T-helper 22 cell (primary cell): ENCODE results near the gene RPN1.
"Not testable (repeated sequence)": the region's sequence is repeated elsewhere in the genome, so short reads cannot be mapped to it uniquely, and the experiment has no call there.

Source experiments
- DNase-seq: peaks from one replicate; pipeline ENCODE4 v3.0.0-alpha.2; 2020; ENCODE audit warnings: low read depth

RPN1 gene

GRCh38 chr3:128650096-128651050 lies at the start of gene RPN1:
Gene RPN1, minus strand, starts transcription at chr3:128650818. Its CDS starts 18 bp downstream, at chr3:128650800.
- DNase-seq, result peak; percentile 95

DNA sequence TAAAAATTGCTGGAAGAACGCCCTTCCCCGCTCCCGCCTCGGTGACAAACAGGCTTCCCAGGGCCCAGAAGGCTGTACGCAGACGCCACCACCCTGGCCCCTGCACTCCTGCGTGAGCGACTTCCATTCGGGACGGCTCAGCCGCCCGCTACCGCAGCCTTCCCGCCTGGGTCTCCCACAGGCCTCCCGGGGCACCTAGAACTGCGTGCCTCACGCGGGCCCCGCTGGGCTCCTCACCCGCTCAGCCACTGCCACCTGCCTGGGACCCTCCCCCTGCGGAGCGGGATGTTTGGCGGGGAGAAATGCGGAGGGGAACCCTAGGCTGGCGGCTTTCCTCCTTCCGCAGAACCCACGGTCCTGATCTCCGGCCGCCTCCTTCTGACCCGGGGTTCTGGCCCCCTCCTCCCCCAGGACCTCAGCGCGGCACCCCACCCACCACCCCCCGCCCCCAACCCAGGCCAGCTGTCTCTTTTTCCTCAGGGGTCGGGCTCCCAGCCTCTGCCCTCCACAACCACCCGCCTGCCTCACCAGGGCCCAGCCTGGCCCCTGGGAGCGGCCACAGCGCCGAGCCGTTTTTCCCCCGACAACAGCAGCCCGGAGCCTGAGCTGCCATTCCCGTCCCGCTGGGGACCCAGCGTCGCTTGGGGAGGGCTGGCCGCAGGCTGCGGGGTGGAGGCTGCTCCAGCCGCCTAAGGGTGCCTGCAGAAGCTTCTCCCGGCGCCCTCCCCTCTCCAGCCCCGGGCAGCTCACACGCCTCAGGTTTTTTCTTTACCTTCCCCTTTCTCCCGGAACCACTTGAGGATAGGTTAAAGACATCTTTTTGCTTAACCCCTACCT lies 47.8 kb upstream of the RPN1 start:
- no peak for DNase-seq

DNA sequence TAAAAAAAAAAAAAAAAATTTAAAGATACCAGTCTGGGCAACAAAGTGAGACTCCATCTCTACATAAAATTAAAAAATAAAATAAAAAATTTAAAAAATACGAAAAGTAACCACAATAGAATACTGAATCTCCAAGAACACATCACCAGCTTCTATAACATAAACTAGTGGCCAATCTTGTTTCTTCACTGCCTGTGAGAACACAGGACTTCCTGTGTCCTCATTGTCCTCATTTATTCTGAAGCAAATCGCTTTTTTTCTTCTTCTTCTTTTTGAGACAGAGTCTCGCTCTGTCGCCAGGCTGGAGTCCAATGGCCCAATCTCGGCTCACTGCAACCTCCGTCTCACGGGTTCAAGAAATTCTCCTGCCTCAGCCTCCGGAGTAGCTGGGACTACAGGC lies 46.7 kb upstream of the RPN1 start:
- no peak for DNase-seq

- DNase-seq, result no peak
These were observed 43.1 kb upstream of the RPN1 start for GRCh38 chr3:128693696-128694095.

GRCh38 chr3:128689060-128689459 lies 38.4 kb upstream of the RPN1 start:
- DNase-seq, result no peak

DNA sequence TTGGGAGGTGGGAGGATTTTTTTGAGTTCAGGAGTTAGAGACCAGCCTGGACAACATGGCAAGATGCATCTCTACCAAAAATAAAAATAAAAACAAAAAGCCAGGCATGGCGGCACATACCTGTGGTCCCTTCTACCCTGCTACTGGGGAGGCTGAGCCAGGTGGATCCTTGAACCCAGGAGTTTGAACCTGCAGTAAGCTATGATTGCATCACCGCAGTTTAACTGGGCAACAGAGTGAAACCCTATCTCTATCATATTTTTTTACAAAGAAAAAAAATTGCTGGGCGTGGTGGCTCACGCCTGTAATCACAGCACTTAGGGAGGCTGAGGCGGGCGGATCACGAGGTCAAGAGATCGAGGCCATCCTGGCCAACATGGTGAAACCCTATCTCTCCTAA lies 35.8 kb upstream of the RPN1 start:
- DNase-seq, result no peak

GRCh38 chr3:128684986-128685726 lies 34.5 kb upstream of the RPN1 start:
- no peak for DNase-seq

- DNase-seq, result no peak
These were observed 33.3 kb upstream of the RPN1 start for GRCh38 chr3:128683957-128684356.

- no peak for DNase-seq
These were observed 30.8 kb upstream of the RPN1 start for GRCh38 chr3:128681369-128681829.

GRCh38 chr3:128680603-128681368 lies 30.2 kb upstream of the RPN1 start:
- peak; percentile 92 for DNase-seq

- DNase-seq, result no peak
These were observed 28.7 kb upstream of the RPN1 start for GRCh38 chr3:128679338-128679737.

DNA sequence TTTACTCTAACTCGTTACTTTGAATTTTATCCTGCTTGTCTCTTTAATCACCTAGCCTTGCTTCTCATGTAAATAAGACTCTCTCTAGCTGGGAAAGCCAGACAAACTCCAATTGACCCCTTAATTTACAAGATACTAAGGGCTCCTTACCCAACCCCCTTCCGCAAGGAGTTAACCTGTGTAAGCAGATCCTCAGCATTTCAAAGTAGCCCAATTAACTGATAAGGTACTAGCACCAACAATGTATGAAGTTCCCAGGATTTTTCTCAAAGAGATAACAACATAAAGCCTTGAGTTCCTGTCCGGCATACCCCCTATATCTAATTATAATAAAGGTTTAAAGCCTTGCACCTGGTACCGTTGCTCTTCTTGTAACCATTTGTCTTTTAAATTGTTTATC lies 25.2 kb upstream of the RPN1 start:
- not testable (repeated sequence) for DNase-seq

DNA sequence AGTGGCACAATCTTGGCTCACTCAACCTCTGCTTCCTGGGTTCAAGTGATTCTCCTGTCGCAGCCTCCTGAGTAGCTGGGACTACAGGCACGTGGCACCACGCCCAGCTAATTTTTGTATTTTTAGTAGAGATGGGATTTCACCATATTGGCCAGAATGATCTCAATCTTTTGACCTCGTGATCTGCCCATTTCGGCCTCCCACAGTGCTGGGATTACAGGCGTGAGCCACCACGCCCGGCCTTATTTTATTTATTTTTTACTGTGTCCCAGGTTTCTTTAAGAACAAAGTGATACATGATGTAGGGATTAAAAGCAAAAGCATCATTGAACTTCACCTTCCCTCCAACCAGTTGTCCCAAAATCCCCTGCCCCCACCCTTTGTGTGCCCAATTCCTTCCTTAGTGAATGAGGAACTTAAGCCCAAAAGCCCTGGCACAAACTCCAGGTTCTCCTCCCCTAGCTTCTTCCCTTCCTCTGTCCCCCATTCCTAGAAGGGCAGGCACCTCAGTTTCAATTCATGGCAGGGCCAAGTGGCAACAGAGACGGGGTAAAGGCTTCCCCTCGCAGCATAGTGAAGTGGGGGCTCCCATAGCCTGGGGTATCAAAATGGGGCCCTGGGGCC lies 23.7 kb upstream of the RPN1 start:
- no peak for DNase-seq

DNA sequence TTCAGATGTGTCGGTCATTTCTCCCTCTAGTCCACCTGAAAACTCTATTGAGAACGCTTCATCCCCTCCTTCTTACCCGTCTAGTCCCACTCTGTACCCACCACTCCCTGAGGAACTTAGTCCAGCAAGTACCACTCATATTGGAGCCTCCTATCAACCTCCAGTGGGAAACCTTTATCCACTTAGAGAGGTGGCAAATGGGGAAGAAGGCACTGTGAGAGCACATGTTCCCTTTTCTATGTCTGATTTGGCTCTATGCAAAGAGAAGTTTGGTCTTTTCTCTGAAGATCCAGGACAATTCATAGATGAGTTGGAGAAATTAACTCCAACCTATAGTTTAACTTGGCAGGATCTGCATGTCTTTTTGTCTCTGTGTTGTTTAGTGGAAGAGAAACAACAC lies 17.0 kb upstream of the RPN1 start:
- no peak for DNase-seq

- no peak for DNase-seq
These were observed 14.9 kb upstream of the RPN1 start for GRCh38 chr3:128665362-128666021.

DNA sequence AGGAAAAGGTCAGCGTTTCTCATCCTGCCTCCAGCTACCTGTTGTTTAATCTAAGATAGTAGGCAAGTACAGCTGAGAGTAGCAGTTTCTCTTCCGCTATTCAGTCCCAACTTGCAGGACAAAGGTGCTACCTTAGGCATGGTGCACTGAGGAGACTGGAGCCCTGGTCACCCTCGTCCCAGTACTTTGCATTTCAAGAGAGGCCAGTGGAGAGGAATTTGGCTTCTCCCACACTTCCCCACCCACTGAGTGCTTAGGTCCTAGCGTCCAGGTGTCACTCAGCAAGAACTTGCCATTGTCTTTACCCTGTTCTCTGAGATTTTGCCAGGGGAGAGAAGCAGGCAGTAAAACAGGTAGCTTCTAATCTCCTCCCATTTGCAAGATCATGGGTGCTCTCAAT lies 12.5 kb upstream of the RPN1 start:
- no peak for DNase-seq

- DNase-seq, result no peak
These were observed 4.9 kb upstream of the RPN1 start for GRCh38 chr3:128655531-128655930.

GRCh38 chr3:128653993-128654805 lies 3.6 kb upstream of the RPN1 start:
- DNase-seq, result not testable (repeated sequence)

GRCh38 chr3:128653383-128653992 lies 2.9 kb upstream of the RPN1 start:
- not testable (repeated sequence) for DNase-seq
